HCT116 (cell line): Measurements from ENCODE around the gene ZNF3.

Experiments
- EZH2 ChIP-seq: fragments of 200-600 bp; sonication (generic); IDR thresholded peaks from 2 replicates; pipeline ENCODE4 v1.6.1; 2017; ENCODE audit warnings: antibody characterized with exemption, mixed run types
- EZH2phosphoT487 ChIP-seq: fragments of 200-600 bp; IDR thresholded peaks from 2 replicates; pipeline ENCODE4 v1.6.1; 2018; ENCODE audit warnings: antibody characterized with exemption, borderline replicate concordance
- POLR2A ChIP-seq: IDR thresholded peaks from 2 replicates; pipeline ENCODE4 v1.7.0; 2011; ENCODE audit warnings: borderline replicate concordance; ENCODE audit not compliant: insufficient read depth, insufficient read length; ENCODE audit errors: extremely low read depth
- POLR2AphosphoS5 ChIP-seq: IDR thresholded peaks from 2 replicates; pipeline ENCODE4 v1.6.1; 2011; ENCODE audit warnings: mild to moderate bottlenecking, low read depth, low read length, moderate library complexity
- RAD21 ChIP-seq: IDR thresholded peaks from 2 replicates; pipeline ENCODE4 v1.6.1; 2012; ENCODE audit warnings: low read depth, mild to moderate bottlenecking
- YY1 ChIP-seq: IDR thresholded peaks from 2 replicates; pipeline ENCODE4 v1.6.1; 2011; ENCODE audit warnings: low read length, low read depth, moderate library complexity, mild to moderate bottlenecking; ENCODE audit not compliant: insufficient replicate concordance; ENCODE audit errors: extremely low read depth
- ZFX ChIP-seq: fragments of 450-650 bp; IDR thresholded peaks from 2 replicates; pipeline ENCODE4 v1.6.1; 2017
- TF ChIP-seq, protein P1 (sequence below), 3 experiments: fragments of 200-600 bp in 1 of 3; sonication (generic) in 1 of 3; IDR thresholded peaks in 2 of 3; conservative IDR thresholded peaks in 1 of 3; 2 replicates each; pipeline ENCODE4 v1.5.1; 2012 to 2017; ENCODE audit warnings: low read depth in 2 of 3, low read length in 2 of 3, antibody characterized with exemption in 1 of 3, borderline replicate concordance in 1 of 3, control low read depth in 1 of 3, mild to moderate bottlenecking in 1 of 3, mixed read lengths in 1 of 3, mixed run types in 1 of 3, moderate library complexity in 1 of 3; ENCODE audit not compliant: insufficient read depth in 1 of 3
- TF ChIP-seq, protein P2 (sequence below): IDR thresholded peaks from 2 replicates; pipeline ENCODE4 v1.6.1; 2012

DNA sequence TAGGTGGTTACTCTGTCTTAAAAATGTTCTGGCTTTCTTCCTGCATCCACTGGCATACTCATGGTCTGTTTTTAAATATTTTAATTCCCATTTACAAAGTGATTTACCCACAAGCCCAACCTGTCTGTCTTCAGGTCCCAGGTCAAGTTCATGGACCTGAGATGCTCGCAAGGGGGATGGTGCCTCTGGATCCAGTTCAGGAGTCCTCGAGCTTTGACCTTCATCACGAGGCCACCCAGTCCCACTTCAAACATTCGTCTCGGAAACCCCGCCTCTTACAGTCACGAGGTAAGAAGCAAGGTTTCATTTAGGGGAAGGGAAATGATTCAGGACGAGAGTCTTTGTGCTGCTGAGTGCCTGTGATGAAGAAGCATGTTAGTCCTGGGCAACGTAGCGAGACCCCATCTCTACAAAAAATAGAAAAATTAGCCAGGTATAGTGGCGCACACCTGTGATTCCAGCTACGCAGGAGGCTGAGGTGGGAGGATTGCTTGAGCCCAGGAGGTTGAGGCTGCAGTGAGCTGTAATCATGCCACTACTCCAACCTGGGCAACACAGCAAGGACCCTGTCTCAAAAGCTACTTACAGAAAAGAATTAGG is 57.4 kb downstream of the ZNF3 start:
- TF ChIP-seq, protein P1, sequence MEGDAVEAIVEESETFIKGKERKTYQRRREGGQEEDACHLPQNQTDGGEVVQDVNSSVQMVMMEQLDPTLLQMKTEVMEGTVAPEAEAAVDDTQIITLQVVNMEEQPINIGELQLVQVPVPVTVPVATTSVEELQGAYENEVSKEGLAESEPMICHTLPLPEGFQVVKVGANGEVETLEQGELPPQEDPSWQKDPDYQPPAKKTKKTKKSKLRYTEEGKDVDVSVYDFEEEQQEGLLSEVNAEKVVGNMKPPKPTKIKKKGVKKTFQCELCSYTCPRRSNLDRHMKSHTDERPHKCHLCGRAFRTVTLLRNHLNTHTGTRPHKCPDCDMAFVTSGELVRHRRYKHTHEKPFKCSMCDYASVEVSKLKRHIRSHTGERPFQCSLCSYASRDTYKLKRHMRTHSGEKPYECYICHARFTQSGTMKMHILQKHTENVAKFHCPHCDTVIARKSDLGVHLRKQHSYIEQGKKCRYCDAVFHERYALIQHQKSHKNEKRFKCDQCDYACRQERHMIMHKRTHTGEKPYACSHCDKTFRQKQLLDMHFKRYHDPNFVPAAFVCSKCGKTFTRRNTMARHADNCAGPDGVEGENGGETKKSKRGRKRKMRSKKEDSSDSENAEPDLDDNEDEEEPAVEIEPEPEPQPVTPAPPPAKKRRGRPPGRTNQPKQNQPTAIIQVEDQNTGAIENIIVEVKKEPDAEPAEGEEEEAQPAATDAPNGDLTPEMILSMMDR (IDR thresholded peaks at IDR 0.05 in 2 of 3, conservative IDR thresholded peaks at IDR 0.05 in 1 of 3; ENCODE audit: borderline replicate concordance in 1 of 3, insufficient read depth in 1 of 3, low read depth in 2 of 3, low read length in 2 of 3): no peak
- TF ChIP-seq POLR2A (no peak), EZH2phosphoT487 (no peak), RAD21 (no peak), ZFX (no peak), EZH2 (no peak), YY1 (no peak), POLR2AphosphoS5 (no peak)
- TF ChIP-seq, protein P2, sequence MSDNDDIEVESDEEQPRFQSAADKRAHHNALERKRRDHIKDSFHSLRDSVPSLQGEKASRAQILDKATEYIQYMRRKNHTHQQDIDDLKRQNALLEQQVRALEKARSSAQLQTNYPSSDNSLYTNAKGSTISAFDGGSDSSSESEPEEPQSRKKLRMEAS: no peak
